GM15510 (cell line): ENCODE results near the gene MYO1C.

Experiments used
- POLR2A ChIP-seq: IDR thresholded peaks from 3 replicates; pipeline ENCODE4 v1.6.1; 2011; ENCODE audit warnings: borderline replicate concordance; ENCODE audit not compliant: insufficient read length; ENCODE audit errors: extremely low read depth

Gene MYO1C

GRCh38 chr17:1435326-1435725 is 57.2 kb downstream of the MYO1C start:
- no peak for TF ChIP-seq POLR2A

- no peak for TF ChIP-seq POLR2A
Measured at GRCh38 chr17:1434150-1434549, 58.3 kb downstream of the MYO1C start.

- no peak for TF ChIP-seq POLR2A
Measured at GRCh38 chr17:1431631-1432104, 60.8 kb downstream of the MYO1C start.

- TF ChIP-seq POLR2A, result no peak
Measured at GRCh38 chr17:1423456-1424135, 68.9 kb downstream of the MYO1C start.

- no peak for TF ChIP-seq POLR2A
Measured at GRCh38 chr17:1422885-1423284, 69.6 kb downstream of the MYO1C start.

- no peak for TF ChIP-seq POLR2A
Measured at GRCh38 chr17:1421470-1421869, 71.0 kb downstream of the MYO1C start.

GRCh38 chr17:1420981-1421380 is 71.5 kb downstream of the MYO1C start:
- no peak for TF ChIP-seq POLR2A

- no peak for TF ChIP-seq POLR2A
Measured at GRCh38 chr17:1420163-1420562, 72.3 kb downstream of the MYO1C start.

GRCh38 chr17:1416414-1416813 is 76.1 kb downstream of the MYO1C start:
- no peak for TF ChIP-seq POLR2A

GRCh38 chr17:1414634-1415033 is 77.9 kb downstream of the MYO1C start:
- TF ChIP-seq POLR2A, result no peak
